PFSK-1 (cell line): Measurements from ENCODE around the gene VAV2.

ENCODE experiments used
- FOXP2 ChIP-seq: optimal IDR thresholded peaks from 2 replicates; pipeline ENCODE3; 2011; ENCODE audit warnings: borderline replicate concordance, control low read depth, inconsistent platforms; ENCODE audit not compliant: insufficient read depth; ENCODE audit errors: extremely low read length, extremely low read depth
- POLR2AphosphoS5 ChIP-seq: IDR thresholded peaks from 2 replicates; pipeline ENCODE4 v1.6.1; 2012; ENCODE audit warnings: low read depth, mild to moderate bottlenecking, control low read depth, low read length, moderate library complexity
- SIN3A ChIP-seq: IDR thresholded peaks from 2 replicates; pipeline ENCODE4 v1.6.1; 2012; ENCODE audit warnings: mild to moderate bottlenecking, low read length, moderate library complexity, borderline replicate concordance; ENCODE audit not compliant: insufficient read depth
- TAF1 ChIP-seq: IDR thresholded peaks from 2 replicates; pipeline ENCODE4 v1.6.1; 2012; ENCODE audit warnings: low read length, control low read depth, borderline replicate concordance; ENCODE audit not compliant: insufficient read depth
- TF ChIP-seq, protein P1 (sequence below), 2 experiments: IDR thresholded peaks; 2 replicates each; pipeline versions ENCODE4 v1.6.1 to v1.8.0; 2011 to 2012; ENCODE audit warnings: low read depth in 2 of 2, low read length in 2 of 2, control low read depth in 1 of 2, inconsistent platforms in 1 of 2, mild to moderate bottlenecking in 1 of 2, moderate library complexity in 1 of 2; ENCODE audit not compliant: insufficient read depth in 1 of 2

GRCh38 chr9:133917375-133917774 lies 74.7 kb downstream of the VAV2 start:
- no peak for TF ChIP-seq TAF1
- no peak for TF ChIP-seq POLR2AphosphoS5
- TF ChIP-seq FOXP2: no peak
- TF ChIP-seq, protein P1, sequence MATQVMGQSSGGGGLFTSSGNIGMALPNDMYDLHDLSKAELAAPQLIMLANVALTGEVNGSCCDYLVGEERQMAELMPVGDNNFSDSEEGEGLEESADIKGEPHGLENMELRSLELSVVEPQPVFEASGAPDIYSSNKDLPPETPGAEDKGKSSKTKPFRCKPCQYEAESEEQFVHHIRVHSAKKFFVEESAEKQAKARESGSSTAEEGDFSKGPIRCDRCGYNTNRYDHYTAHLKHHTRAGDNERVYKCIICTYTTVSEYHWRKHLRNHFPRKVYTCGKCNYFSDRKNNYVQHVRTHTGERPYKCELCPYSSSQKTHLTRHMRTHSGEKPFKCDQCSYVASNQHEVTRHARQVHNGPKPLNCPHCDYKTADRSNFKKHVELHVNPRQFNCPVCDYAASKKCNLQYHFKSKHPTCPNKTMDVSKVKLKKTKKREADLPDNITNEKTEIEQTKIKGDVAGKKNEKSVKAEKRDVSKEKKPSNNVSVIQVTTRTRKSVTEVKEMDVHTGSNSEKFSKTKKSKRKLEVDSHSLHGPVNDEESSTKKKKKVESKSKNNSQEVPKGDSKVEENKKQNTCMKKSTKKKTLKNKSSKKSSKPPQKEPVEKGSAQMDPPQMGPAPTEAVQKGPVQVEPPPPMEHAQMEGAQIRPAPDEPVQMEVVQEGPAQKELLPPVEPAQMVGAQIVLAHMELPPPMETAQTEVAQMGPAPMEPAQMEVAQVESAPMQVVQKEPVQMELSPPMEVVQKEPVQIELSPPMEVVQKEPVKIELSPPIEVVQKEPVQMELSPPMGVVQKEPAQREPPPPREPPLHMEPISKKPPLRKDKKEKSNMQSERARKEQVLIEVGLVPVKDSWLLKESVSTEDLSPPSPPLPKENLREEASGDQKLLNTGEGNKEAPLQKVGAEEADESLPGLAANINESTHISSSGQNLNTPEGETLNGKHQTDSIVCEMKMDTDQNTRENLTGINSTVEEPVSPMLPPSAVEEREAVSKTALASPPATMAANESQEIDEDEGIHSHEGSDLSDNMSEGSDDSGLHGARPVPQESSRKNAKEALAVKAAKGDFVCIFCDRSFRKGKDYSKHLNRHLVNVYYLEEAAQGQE (IDR thresholded peaks at IDR 0.05; ENCODE audit: insufficient read depth in 1 of 2, low read depth in 2 of 2, low read length in 2 of 2): no peak
- no peak for TF ChIP-seq SIN3A
